BJ (cell line): ENCODE measurements around the gene HMCN2. TPM values are rescaled to one million over a fixed set of nuclear protein-coding genes. Genes with fewer than 3 reads are reported as not detected.

Source experiments
- CTCF ChIA-PET: fragments of 350-600 bp; formaldehyde crosslinking; extraction: SDS; loops from one replicate; lab custom pipeline; 2021; ENCODE audit warnings: antibody characterized with exemption, inconsistent platforms; lab: Yijun Ruan, JAX
- POLR2A ChIA-PET: fragments of 300-600 bp; sonication (Branson Sonifier 250); formaldehyde crosslinking; extraction: SDS; loops from one replicate; lab custom pipeline; 2021; ENCODE audit warnings: antibody characterized with exemption; lab: Charles Lee
- DNase-seq: peaks from one replicate; pipeline ENCODE4 v3.0.0-alpha.2; 2011; ENCODE audit warnings: low read depth
- H3K27me3 ChIP-seq: 2 replicates; pipeline ENCODE4 v1.6.0; 2011; ENCODE audit warnings: low read length; ENCODE audit not compliant: control insufficient read depth, insufficient read depth
- H3K36me3 ChIP-seq: 2 replicates; pipeline ENCODE4 v1.5.1; 2011; ENCODE audit warnings: low read length; ENCODE audit not compliant: control insufficient read depth, insufficient read depth
- H3K4me3 ChIP-seq: 2 replicates; pipeline ENCODE4 v1.5.1; 2011; ENCODE audit warnings: low read depth, mild to moderate bottlenecking, control low read depth, low read length
- polyA plus RNA-seq: library from polyadenylated mRNA; depleted of rRNA; stranded (reverse); fragments of >200 nt; gene quantifications from 2 replicates; pipeline ENCODE4 v1.2.3, GENCODE V29; 2011
- TF ChIP-seq, protein P1 (sequence below): IDR thresholded peaks from 2 replicates; pipeline ENCODE4 v1.5.1; 2011; ENCODE audit warnings: low read depth, mild to moderate bottlenecking, control low read depth, inconsistent platforms, low read length, moderate library complexity; ENCODE audit not compliant: insufficient read depth

The HMCN2 gene
- polyA plus RNA-seq, 1 experiment = not detected

DNA sequence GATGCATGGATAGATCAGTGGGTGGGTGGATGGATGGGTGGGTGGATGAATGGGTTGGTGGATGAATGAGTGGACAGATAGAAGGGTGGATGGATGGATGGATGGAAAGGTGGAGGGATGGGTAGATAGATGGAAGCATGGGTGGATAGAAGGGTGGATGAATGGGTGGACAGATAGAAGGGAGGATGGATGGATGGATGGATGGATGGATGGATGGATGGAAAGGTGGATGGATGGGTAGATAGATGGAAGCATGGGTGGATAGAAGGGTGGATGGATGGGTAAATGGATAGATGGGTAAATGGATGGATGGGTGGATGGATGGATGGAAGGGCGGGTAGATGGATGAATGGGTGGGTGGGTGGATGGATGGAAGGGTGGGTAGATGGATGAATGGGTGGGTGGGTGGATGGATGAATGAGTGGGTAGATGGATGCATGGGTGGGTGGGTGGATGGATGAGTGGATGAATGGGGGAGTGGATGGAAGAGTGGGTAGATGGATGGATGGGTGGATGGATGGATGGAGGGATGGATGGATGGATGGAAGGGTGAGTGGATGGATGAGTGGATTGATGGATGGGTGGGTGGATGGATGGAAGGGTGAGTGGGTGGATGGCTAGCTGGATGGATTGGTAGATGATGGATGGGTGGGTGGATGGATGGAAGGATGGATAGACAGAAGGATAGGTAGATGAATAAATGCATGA is 91.5 kb downstream of the HMCN2 start:
- Histone ChIP-seq H3K36me3 (no peaks in the 10 kb centered on the region), H3K27me3 (no peaks in the 10 kb centered on the region), H3K4me3 (no peak overlapping the region)
- ChIA-PET POLR2A (no interaction called here), CTCF (interaction anchor here (0.7 to 1.2 kb wide), 2 partner anchors 14 to 108 kb away, joined by 3 read pairs; no protein-coding TSS in a partner anchor)
- TF ChIP-seq, protein P1, sequence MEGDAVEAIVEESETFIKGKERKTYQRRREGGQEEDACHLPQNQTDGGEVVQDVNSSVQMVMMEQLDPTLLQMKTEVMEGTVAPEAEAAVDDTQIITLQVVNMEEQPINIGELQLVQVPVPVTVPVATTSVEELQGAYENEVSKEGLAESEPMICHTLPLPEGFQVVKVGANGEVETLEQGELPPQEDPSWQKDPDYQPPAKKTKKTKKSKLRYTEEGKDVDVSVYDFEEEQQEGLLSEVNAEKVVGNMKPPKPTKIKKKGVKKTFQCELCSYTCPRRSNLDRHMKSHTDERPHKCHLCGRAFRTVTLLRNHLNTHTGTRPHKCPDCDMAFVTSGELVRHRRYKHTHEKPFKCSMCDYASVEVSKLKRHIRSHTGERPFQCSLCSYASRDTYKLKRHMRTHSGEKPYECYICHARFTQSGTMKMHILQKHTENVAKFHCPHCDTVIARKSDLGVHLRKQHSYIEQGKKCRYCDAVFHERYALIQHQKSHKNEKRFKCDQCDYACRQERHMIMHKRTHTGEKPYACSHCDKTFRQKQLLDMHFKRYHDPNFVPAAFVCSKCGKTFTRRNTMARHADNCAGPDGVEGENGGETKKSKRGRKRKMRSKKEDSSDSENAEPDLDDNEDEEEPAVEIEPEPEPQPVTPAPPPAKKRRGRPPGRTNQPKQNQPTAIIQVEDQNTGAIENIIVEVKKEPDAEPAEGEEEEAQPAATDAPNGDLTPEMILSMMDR = no peak
- no peak for DNase-seq

DNA sequence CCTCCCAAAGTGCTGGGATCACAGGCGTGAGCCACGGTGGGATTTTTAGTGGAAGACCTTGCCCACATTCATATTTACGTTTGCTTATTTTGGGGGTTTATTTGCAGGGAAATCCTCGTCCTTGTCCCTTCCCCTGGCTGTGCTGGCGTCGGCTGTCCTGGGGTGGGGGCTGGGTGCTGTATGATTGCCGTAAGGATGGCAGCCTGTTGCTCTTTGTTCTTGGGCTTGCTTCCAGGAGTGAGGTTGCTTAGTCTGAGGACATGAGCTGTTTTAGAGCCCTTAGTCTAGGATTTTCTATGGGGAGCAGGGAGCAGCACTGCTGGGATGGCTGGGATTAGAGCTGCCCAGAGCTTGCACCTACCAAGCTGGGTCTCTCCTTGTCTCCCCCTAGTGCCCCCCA is 93.4 kb downstream of the HMCN2 start:
- DNase-seq = no peak
- Histone ChIP-seq H3K36me3 (no peaks in the 10 kb centered on the region), H3K27me3 (peaks cover 2% of the 10 kb centered on the region), H3K4me3 (no peak overlapping the region)
- ChIA-PET CTCF (no interaction called here), POLR2A (no interaction called here)
- TF ChIP-seq, protein P1 = no peak

DNA sequence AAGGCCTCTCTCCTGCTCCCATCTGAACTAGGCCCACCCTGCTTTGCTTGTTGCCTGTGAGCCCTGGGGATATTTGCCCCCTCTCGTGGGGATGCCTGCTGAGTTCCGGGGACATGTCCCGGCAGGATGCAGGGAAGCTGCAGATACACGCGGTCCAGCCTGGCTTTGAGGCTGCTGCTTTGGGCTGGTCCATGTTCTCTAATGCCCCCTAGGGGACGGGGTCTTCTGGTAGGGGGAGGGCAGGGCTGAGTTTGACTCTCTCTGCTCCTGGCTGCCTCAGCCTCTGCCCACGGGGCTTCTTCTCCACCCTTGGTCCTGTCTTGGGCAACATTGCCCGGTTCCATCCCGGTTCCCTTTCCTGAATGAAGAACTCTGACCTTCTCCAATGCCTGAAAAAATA is 94.3 kb downstream of the HMCN2 start:
- Histone ChIP-seq H3K36me3 (no peaks in the 10 kb centered on the region), H3K4me3 (no peak overlapping the region), H3K27me3 (peaks cover 2% of the 10 kb centered on the region)
- CTCF ChIA-PET = no interaction called here
- POLR2A ChIA-PET = no interaction called here
- no peak for DNase-seq
- TF ChIP-seq, protein P1 = no peak

DNA sequence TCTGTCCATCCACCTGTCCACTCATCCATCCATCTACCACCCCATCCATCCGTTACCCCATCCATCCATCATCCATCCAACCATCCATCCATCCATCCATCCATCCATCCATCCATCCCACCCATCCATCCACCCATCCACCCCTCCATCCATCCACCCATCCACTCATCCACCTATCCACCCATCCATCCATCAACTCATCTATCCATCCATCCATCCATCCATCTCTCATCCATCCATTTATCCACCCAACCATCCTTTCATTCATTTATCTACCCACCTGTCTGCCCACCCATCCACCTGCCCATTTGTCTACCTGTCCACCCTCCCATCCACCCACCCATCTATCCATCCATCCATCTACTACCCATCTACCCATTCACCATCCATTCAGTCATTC is 95.1 kb downstream of the HMCN2 start:
- TF ChIP-seq, protein P1 = no peak
- no peaks in the 10 kb centered on the region for H3K36me3 ChIP-seq
- peaks cover 2% of the 10 kb centered on the region for H3K27me3 ChIP-seq
- CTCF ChIA-PET = interaction anchor here (0.7 kb wide), 1 partner anchor 26 kb away, joined by 3 read pairs; no protein-coding TSS in a partner anchor
- POLR2A ChIA-PET = no interaction called here
- no peak for DNase-seq
- no peak overlapping the region for H3K4me3 ChIP-seq

DNA sequence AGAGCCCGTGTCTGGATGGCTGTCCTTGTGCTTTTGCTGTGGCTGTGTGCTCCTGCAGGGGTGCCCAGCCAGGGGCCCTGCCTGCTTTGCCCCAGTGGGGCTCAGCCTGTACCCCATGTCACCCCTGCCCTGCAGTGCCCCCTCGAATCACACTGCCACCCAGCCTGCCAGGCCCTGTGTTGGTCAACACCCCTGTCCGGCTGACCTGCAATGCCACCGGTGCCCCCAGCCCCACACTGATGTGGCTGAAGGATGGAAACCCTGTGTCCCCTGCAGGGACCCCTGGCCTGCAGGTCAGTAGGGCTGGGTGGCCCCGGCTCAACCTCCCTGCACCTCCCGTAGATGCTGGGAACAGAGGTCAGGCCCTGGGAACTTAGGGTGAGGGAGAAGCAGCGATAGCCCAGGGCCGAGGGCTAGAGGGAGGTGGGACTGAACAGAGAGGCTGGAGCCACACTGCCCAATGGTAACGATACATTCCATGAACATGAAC is 96.4 kb downstream of the HMCN2 start:
- CTCF ChIA-PET = no interaction called here

More for the DNA sequence above, 96.4 kb downstream of the HMCN2 start:
- POLR2A ChIA-PET = no interaction called here
- DNase-seq = no peak
- TF ChIP-seq, protein P1 = no peak
- Histone ChIP-seq H3K36me3 (no peaks in the 10 kb centered on the region), H3K4me3 (no peak overlapping the region), H3K27me3 (peaks cover 2% of the 10 kb centered on the region)
